ENCODE results near the gene CERS6. TPM values are rescaled to one million over a fixed set of nuclear protein-coding genes. Genes with fewer than 3 reads are reported as not detected.

CERS6 gene
- total and polyA plus RNA-seq, 2 donors from 2014 or later, result 9.4 to 18.8 TPM

DNA sequence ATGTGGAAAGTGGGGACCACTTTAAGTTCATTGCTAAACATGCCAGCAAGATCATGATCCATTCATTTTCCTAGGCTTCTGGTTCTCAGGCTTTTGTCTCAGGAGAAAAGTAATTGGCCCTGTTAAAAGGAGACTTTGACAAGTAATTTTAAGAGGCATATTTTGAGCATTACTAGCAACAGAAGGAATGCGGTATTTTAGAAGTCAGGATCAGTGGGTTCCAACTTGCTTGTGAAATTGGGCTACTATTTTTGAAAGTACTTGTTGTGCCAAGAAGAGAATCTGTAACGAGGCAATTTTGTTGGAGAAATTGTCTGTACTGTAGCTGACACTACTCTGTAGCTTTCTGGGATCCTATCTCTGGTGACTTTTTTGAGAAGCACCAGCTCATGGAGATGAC is 59.4 kb downstream of the CERS6 start:
- no peak for DNase-seq
- Histone ChIP-seq H3K4me1 (ENCODE audit: control insufficient read depth in 2 of 3, insufficient read depth in 2 of 3, low read depth in 1 of 3, low read length in 3 of 3) (peaks cover 0 to 10% (median 0%) of the 10 kb centered on the region in 3 donors), H3K36me3 (ENCODE audit: control insufficient read depth in 2 of 3, insufficient read depth in 3 of 3, low read length in 3 of 3) (no peaks in the 10 kb centered on the region), H3K27ac (ENCODE audit: low read depth in 2 of 2, low read length in 2 of 2) (no peak overlapping the region), H3K27me3 (ENCODE audit: control insufficient read depth, insufficient read depth, low read length) (no peaks in the 10 kb centered on the region), H3K9ac (ENCODE audit: low read length in 3 of 3) (no peak overlapping the region), H3K4me3 (ENCODE audit: low read length in 3 of 3) (no peak overlapping the region), H3K9me3 (ENCODE audit: control insufficient read depth in 2 of 3, insufficient read depth in 1 of 3, low read length in 3 of 3) (no peaks in the 10 kb centered on the region)
- intact Hi-C loops (cut with DNase I), result no loop called here
- TF ChIP-seq, protein P1, sequence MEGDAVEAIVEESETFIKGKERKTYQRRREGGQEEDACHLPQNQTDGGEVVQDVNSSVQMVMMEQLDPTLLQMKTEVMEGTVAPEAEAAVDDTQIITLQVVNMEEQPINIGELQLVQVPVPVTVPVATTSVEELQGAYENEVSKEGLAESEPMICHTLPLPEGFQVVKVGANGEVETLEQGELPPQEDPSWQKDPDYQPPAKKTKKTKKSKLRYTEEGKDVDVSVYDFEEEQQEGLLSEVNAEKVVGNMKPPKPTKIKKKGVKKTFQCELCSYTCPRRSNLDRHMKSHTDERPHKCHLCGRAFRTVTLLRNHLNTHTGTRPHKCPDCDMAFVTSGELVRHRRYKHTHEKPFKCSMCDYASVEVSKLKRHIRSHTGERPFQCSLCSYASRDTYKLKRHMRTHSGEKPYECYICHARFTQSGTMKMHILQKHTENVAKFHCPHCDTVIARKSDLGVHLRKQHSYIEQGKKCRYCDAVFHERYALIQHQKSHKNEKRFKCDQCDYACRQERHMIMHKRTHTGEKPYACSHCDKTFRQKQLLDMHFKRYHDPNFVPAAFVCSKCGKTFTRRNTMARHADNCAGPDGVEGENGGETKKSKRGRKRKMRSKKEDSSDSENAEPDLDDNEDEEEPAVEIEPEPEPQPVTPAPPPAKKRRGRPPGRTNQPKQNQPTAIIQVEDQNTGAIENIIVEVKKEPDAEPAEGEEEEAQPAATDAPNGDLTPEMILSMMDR (IDR thresholded peaks at IDR 0.05; ENCODE audit: borderline replicate concordance, extremely low read depth, insufficient read depth), result no peak
- no peak for FAIRE-seq

GRCh38 chr2:168517816-168518215 is 61.7 kb downstream of the CERS6 start:
- no peaks in the 10 kb centered on the region for H3K36me3 ChIP-seq (ENCODE audit: control insufficient read depth in 2 of 3, insufficient read depth in 3 of 3, low read length in 3 of 3)
- peaks cover 0 to 7% (median 0%) of the 10 kb centered on the region in 3 donors for H3K4me1 ChIP-seq (ENCODE audit: control insufficient read depth in 2 of 3, insufficient read depth in 2 of 3, low read depth in 1 of 3, low read length in 3 of 3)
- H3K27me3 ChIP-seq (ENCODE audit: control insufficient read depth, insufficient read depth, low read length), result no peaks in the 10 kb centered on the region
- no peak overlapping the region for H3K9ac ChIP-seq (ENCODE audit: low read length in 3 of 3)
- DNase-seq (no peak), FAIRE-seq (no peak)
- TF ChIP-seq, protein P1 (IDR thresholded peaks at IDR 0.05; ENCODE audit: borderline replicate concordance, extremely low read depth, insufficient read depth), result no peak
- H3K27ac ChIP-seq (ENCODE audit: low read depth in 2 of 2, low read length in 2 of 2), result no peak overlapping the region
- intact Hi-C loops (cut with DNase I), result no loop called here
- no peak overlapping the region for H3K4me3 ChIP-seq (ENCODE audit: low read length in 3 of 3)
- H3K9me3 ChIP-seq (ENCODE audit: control insufficient read depth in 2 of 3, insufficient read depth in 1 of 3, low read length in 3 of 3), result no peaks in the 10 kb centered on the region

GRCh38 chr2:168518555-168519066 is 62.5 kb downstream of the CERS6 start:
- intact Hi-C loops (cut with DNase I), result no loop called here
- TF ChIP-seq, protein P1 (IDR thresholded peaks at IDR 0.05; ENCODE audit: borderline replicate concordance, extremely low read depth, insufficient read depth), result no peak
- H3K4me1 ChIP-seq (ENCODE audit: control insufficient read depth in 2 of 3, insufficient read depth in 2 of 3, low read depth in 1 of 3, low read length in 3 of 3), result peaks cover 0 to 7% (median 0%) of the 10 kb centered on the region in 3 donors
- no peaks in the 10 kb centered on the region for H3K27me3 ChIP-seq (ENCODE audit: control insufficient read depth, insufficient read depth, low read length)
- no peak overlapping the region for H3K4me3 ChIP-seq (ENCODE audit: low read length in 3 of 3)
- H3K36me3 ChIP-seq (ENCODE audit: control insufficient read depth in 2 of 3, insufficient read depth in 3 of 3, low read length in 3 of 3), result no peaks in the 10 kb centered on the region
- no peak for FAIRE-seq
- no peaks in the 10 kb centered on the region for H3K9me3 ChIP-seq (ENCODE audit: control insufficient read depth in 2 of 3, insufficient read depth in 1 of 3, low read length in 3 of 3)
- H3K9ac ChIP-seq (ENCODE audit: low read length in 3 of 3), result no peak overlapping the region
- DNase-seq, result peak in 4 of 5 donors; percentile 49 to 65 (median 60)
- no peak overlapping the region for H3K27ac ChIP-seq (ENCODE audit: low read depth in 2 of 2, low read length in 2 of 2)

Measured in kidney (tissue), 14 donors.